ENCODE data around the gene LHX3. TPM values are rescaled to one million over a fixed set of nuclear protein-coding genes. Genes with fewer than 3 reads are reported as not detected.

The LHX3 gene
- total and polyA plus RNA-seq, 2 of the 8 experiments (the other 6 are each of a cell fraction or from before 2014, with no cell fraction given), result 0.02 TPM; not detected in 1

DNA sequence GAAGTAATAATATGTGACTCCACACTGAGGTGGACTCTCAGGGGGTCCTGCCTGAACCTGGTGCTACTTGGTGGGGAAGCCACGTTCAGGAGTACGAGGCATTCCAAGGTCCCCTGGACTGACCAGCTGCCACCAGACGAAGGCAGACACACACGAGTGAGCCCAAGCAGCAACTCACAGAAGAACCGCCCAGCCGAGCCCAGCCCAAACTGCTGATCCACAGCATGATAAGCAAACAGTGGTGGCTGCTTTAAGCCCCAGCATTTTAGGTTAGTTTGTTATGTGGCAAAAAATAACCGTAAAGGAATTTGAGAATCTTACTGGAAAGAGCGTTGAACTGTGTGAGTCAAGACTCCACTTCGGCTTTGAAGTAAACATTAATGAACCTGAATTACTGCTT, 8.8 kb upstream of the LHX3 start (continued):
- TF ChIP-seq, protein P1, sequence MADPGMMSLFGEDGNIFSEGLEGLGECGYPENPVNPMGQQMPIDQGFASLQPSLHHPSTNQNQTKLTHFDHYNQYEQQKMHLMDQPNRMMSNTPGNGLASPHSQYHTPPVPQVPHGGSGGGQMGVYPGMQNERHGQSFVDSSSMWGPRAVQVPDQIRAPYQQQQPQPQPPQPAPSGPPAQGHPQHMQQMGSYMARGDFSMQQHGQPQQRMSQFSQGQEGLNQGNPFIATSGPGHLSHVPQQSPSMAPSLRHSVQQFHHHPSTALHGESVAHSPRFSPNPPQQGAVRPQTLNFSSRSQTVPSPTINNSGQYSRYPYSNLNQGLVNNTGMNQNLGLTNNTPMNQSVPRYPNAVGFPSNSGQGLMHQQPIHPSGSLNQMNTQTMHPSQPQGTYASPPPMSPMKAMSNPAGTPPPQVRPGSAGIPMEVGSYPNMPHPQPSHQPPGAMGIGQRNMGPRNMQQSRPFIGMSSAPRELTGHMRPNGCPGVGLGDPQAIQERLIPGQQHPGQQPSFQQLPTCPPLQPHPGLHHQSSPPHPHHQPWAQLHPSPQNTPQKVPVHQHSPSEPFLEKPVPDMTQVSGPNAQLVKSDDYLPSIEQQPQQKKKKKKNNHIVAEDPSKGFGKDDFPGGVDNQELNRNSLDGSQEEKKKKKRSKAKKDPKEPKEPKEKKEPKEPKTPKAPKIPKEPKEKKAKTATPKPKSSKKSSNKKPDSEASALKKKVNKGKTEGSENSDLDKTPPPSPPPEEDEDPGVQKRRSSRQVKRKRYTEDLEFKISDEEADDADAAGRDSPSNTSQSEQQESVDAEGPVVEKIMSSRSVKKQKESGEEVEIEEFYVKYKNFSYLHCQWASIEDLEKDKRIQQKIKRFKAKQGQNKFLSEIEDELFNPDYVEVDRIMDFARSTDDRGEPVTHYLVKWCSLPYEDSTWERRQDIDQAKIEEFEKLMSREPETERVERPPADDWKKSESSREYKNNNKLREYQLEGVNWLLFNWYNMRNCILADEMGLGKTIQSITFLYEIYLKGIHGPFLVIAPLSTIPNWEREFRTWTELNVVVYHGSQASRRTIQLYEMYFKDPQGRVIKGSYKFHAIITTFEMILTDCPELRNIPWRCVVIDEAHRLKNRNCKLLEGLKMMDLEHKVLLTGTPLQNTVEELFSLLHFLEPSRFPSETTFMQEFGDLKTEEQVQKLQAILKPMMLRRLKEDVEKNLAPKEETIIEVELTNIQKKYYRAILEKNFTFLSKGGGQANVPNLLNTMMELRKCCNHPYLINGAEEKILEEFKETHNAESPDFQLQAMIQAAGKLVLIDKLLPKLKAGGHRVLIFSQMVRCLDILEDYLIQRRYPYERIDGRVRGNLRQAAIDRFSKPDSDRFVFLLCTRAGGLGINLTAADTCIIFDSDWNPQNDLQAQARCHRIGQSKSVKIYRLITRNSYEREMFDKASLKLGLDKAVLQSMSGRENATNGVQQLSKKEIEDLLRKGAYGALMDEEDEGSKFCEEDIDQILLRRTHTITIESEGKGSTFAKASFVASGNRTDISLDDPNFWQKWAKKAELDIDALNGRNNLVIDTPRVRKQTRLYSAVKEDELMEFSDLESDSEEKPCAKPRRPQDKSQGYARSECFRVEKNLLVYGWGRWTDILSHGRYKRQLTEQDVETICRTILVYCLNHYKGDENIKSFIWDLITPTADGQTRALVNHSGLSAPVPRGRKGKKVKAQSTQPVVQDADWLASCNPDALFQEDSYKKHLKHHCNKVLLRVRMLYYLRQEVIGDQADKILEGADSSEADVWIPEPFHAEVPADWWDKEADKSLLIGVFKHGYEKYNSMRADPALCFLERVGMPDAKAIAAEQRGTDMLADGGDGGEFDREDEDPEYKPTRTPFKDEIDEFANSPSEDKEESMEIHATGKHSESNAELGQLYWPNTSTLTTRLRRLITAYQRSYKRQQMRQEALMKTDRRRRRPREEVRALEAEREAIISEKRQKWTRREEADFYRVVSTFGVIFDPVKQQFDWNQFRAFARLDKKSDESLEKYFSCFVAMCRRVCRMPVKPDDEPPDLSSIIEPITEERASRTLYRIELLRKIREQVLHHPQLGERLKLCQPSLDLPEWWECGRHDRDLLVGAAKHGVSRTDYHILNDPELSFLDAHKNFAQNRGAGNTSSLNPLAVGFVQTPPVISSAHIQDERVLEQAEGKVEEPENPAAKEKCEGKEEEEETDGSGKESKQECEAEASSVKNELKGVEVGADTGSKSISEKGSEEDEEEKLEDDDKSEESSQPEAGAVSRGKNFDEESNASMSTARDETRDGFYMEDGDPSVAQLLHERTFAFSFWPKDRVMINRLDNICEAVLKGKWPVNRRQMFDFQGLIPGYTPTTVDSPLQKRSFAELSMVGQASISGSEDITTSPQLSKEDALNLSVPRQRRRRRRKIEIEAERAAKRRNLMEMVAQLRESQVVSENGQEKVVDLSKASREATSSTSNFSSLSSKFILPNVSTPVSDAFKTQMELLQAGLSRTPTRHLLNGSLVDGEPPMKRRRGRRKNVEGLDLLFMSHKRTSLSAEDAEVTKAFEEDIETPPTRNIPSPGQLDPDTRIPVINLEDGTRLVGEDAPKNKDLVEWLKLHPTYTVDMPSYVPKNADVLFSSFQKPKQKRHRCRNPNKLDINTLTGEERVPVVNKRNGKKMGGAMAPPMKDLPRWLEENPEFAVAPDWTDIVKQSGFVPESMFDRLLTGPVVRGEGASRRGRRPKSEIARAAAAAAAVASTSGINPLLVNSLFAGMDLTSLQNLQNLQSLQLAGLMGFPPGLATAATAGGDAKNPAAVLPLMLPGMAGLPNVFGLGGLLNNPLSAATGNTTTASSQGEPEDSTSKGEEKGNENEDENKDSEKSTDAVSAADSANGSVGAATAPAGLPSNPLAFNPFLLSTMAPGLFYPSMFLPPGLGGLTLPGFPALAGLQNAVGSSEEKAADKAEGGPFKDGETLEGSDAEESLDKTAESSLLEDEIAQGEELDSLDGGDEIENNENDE (IDR thresholded peaks at IDR 0.05; ENCODE audit: insufficient replicate concordance, low read length), result no peak
- TF ChIP-seq JUN (IDR thresholded peaks at IDR 0.05; ENCODE audit: low read depth, low read length) (no peak), ZNF274 (IDR thresholded peaks at IDR 0.05; ENCODE audit: borderline replicate concordance, extremely low read depth, low read length) (no peak), MAFK (IDR thresholded peaks at IDR 0.05; ENCODE audit: low read depth, low read length) (no peak), RAD21 (IDR thresholded peaks at IDR 0.05 in 1 of 2, conservative IDR thresholded peaks at IDR 0.05 in 1 of 2; ENCODE audit: low read depth in 2 of 2, low read length in 2 of 2) (no peak), BCL11A (IDR thresholded peaks at IDR 0.05; ENCODE audit: low read depth in 2 of 2, low read length in 2 of 2) (no peak), RXRA (IDR thresholded peaks at IDR 0.05; ENCODE audit: insufficient read depth, low read depth, low read length) (no peak), HDAC2 (IDR thresholded peaks at IDR 0.05; ENCODE audit: borderline replicate concordance in 1 of 2, low read depth in 2 of 2, low read length in 2 of 2) (no peak), RFX5 (IDR thresholded peaks at IDR 0.05; ENCODE audit: borderline replicate concordance, low read depth, low read length) (no peak), PHF8 (conservative IDR thresholded peaks at IDR 0.05; ENCODE audit: low read depth, low read length) (no peak)

Data from H1 (cell line).